HEK293 (cell line): ENCODE results near the gene AP3D1.
A peak's percentile ranks its signal among the peaks of the same experiment; 100 is the strongest.

Experiments used
- CTCF ChIA-PET: fragments of 350-600 bp; formaldehyde crosslinking; extraction: SDS; loops from one replicate; lab custom pipeline; 2021; ENCODE audit warnings: antibody characterized with exemption; lab: Yijun Ruan, JAX
- POLR2A ChIA-PET: fragments of 300-600 bp; formaldehyde crosslinking; extraction: SDS; loops from one replicate; lab custom pipeline; 2020; ENCODE audit warnings: antibody characterized with exemption, inconsistent platforms; lab: Yijun Ruan, JAX
- H3K27ac ChIP-seq: fragments of 200-500 bp; sonication (Bioruptor generic); 2 replicates; pipeline ENCODE4 v1.5.1; 2014; ENCODE audit warnings: low read depth, low read length, control low read depth, inconsistent platforms; ENCODE audit errors: extremely low read depth
- H3K36me3 ChIP-seq, 2 experiments: fragments of 200-500 bp in 1 of 2; sonication (Bioruptor generic) in 1 of 2; 1 replicate in 1 of 2; 2 replicates in 1 of 2; pipeline ENCODE4 v1.5.1; 2014 to 2017; ENCODE audit warnings: inconsistent platforms in 2 of 2, low read length in 2 of 2; ENCODE audit not compliant: control insufficient read depth in 2 of 2, insufficient read depth in 1 of 2
- H3K4me1 ChIP-seq: fragments of 200-500 bp; sonication (Bioruptor generic); 2 replicates; pipeline ENCODE4 v1.5.1; 2014; ENCODE audit warnings: mild to moderate bottlenecking, low read length, inconsistent platforms; ENCODE audit not compliant: control insufficient read depth, insufficient read depth
- H3K4me3 ChIP-seq: 2 replicates; pipeline ENCODE4 v1.5.1; 2011; ENCODE audit warnings: low read depth, mild to moderate bottlenecking, control low read depth, low read length, moderate library complexity
- H3K9me3 ChIP-seq: fragments of 200-500 bp; sonication (Bioruptor generic); 2 replicates; pipeline ENCODE4 v1.5.1; 2014; ENCODE audit warnings: low read depth, low read length, inconsistent platforms; ENCODE audit not compliant: control insufficient read depth, insufficient read depth
- EGR2 ChIP-seq: fragments of 450-650 bp; formaldehyde crosslinking; IDR thresholded peaks from 2 replicates; pipeline ENCODE4 v1.5.1; 2016; ENCODE audit warnings: low read depth, missing biosample characterization, missing genetic modification characterization
- ELK4 ChIP-seq: IDR thresholded peaks from 2 replicates; pipeline ENCODE4 v1.6.1; 2011; ENCODE audit warnings: mild to moderate bottlenecking, low read depth, low read length, borderline replicate concordance
- GLIS2 ChIP-seq: fragments of 450-650 bp; formaldehyde crosslinking; IDR thresholded peaks from 2 replicates; pipeline ENCODE4 v1.5.1; 2016; ENCODE audit warnings: missing biosample characterization, missing genetic modification characterization
- INSM2 ChIP-seq: fragments of 450-650 bp; formaldehyde crosslinking; IDR thresholded peaks from 2 replicates; pipeline ENCODE4 v1.5.1; 2016; ENCODE audit warnings: missing biosample characterization, missing genetic modification characterization
- KLF17 ChIP-seq: fragments of 450-650 bp; formaldehyde crosslinking; IDR thresholded peaks from 2 replicates; pipeline ENCODE4 v1.5.1; 2016; ENCODE audit warnings: missing biosample characterization, missing genetic modification characterization
- MZF1 ChIP-seq: fragments of 450-650 bp; formaldehyde crosslinking; IDR thresholded peaks from 2 replicates; pipeline ENCODE4 v1.5.1; 2017; ENCODE audit warnings: missing biosample characterization, missing genetic modification characterization, borderline replicate concordance
- OSR2 ChIP-seq: fragments of 450-650 bp; formaldehyde crosslinking; IDR thresholded peaks from 2 replicates; pipeline ENCODE4 v1.5.1; 2016; ENCODE audit warnings: missing biosample characterization, missing genetic modification characterization
- SP3 ChIP-seq: fragments of 450-650 bp; formaldehyde crosslinking; IDR thresholded peaks from 2 replicates; pipeline ENCODE4 v1.5.1; 2016; ENCODE audit warnings: missing biosample characterization, missing genetic modification characterization
- TRIM28 ChIP-seq: IDR thresholded peaks from 2 replicates; pipeline ENCODE4 v1.6.1; 2011; ENCODE audit warnings: low read length, control low read depth, borderline replicate concordance
- WT1 ChIP-seq: fragments of 450-650 bp; formaldehyde crosslinking; IDR thresholded peaks from 2 replicates; pipeline ENCODE4 v1.5.1; 2016; ENCODE audit warnings: missing biosample characterization, missing genetic modification characterization
- ZBTB49 ChIP-seq: fragments of 450-650 bp; formaldehyde crosslinking; IDR thresholded peaks from 2 replicates; pipeline ENCODE4 v1.5.1; 2016; ENCODE audit warnings: missing biosample characterization, missing genetic modification characterization, low read depth
- ZFHX2 ChIP-seq: fragments of 450-650 bp; formaldehyde crosslinking; conservative IDR thresholded peaks from 2 replicates; pipeline ENCODE4 v1.5.1; 2016; ENCODE audit warnings: missing biosample characterization, missing genetic modification characterization
- ZNF132 ChIP-seq: fragments of 450-650 bp; formaldehyde crosslinking; IDR thresholded peaks from 2 replicates; pipeline ENCODE4 v1.5.1; 2017; ENCODE audit warnings: missing biosample characterization, missing genetic modification characterization, borderline replicate concordance
- ZNF148 ChIP-seq: fragments of 450-650 bp; formaldehyde crosslinking; IDR thresholded peaks from 2 replicates; pipeline ENCODE4 v1.5.0; 2017; ENCODE audit warnings: missing biosample characterization, missing genetic modification characterization, borderline replicate concordance
- ZNF157 ChIP-seq: fragments of 450-650 bp; formaldehyde crosslinking; IDR thresholded peaks from 2 replicates; pipeline ENCODE4 v1.5.1; 2016; ENCODE audit warnings: missing biosample characterization, missing genetic modification characterization
- ZNF23 ChIP-seq: fragments of 450-650 bp; formaldehyde crosslinking; IDR thresholded peaks from 2 replicates; pipeline ENCODE4 v1.5.1; 2016; ENCODE audit warnings: missing biosample characterization, missing genetic modification characterization, borderline replicate concordance
- ZNF416 ChIP-seq: fragments of 450-650 bp; formaldehyde crosslinking; IDR thresholded peaks from 2 replicates; pipeline ENCODE4 v1.5.1; 2016; ENCODE audit warnings: missing biosample characterization, missing genetic modification characterization
- ZNF544 ChIP-seq: fragments of 450-650 bp; formaldehyde crosslinking; IDR thresholded peaks from 2 replicates; pipeline ENCODE4 v1.5.0; 2017; ENCODE audit warnings: missing biosample characterization, missing genetic modification characterization
- ZNF555 ChIP-seq: fragments of 450-650 bp; formaldehyde crosslinking; conservative IDR thresholded peaks from 2 replicates; pipeline ENCODE4 v1.5.1; 2017; ENCODE audit warnings: missing biosample characterization, mild to moderate bottlenecking, missing genetic modification characterization, inconsistent platforms
- ZNF621 ChIP-seq: fragments of 450-650 bp; formaldehyde crosslinking; IDR thresholded peaks from 2 replicates; pipeline ENCODE4 v1.5.1; 2017; ENCODE audit warnings: missing biosample characterization, missing genetic modification characterization
- ZNF623 ChIP-seq: fragments of 450-650 bp; formaldehyde crosslinking; IDR thresholded peaks from 2 replicates; pipeline ENCODE4 v1.5.1; 2016; ENCODE audit warnings: missing biosample characterization, missing genetic modification characterization
- ZNF768 ChIP-seq: fragments of 450-650 bp; formaldehyde crosslinking; IDR thresholded peaks from 2 replicates; pipeline ENCODE4 v1.5.1; 2018; ENCODE audit warnings: missing biosample characterization, mild to moderate bottlenecking, missing genetic modification characterization
- ZNF837 ChIP-seq: fragments of 450-650 bp; formaldehyde crosslinking; IDR thresholded peaks from 2 replicates; pipeline ENCODE4 v1.5.1; 2016; ENCODE audit warnings: missing biosample characterization, missing genetic modification characterization
- ZNF843 ChIP-seq: fragments of 450-650 bp; formaldehyde crosslinking; IDR thresholded peaks from 2 replicates; pipeline ENCODE4 v1.5.1; 2016; ENCODE audit warnings: missing biosample characterization, missing genetic modification characterization

Gene AP3D1

GRCh38 chr19:2168619-2169424 is 17.5 kb upstream of the AP3D1 start (continued):
- TF ChIP-seq MZF1 (tag by site-specific recombination) = no peak
- TF ChIP-seq, all 188 proteins: peak for 47

GRCh38 chr19:2167896-2168618 is 16.7 kb upstream of the AP3D1 start:
- no peak overlapping the region for H3K4me3 ChIP-seq
- H3K9me3 ChIP-seq = no peaks in the 10 kb centered on the region
- no peak for TF ChIP-seq WT1 (tag by site-specific recombination)
- no peak for TF ChIP-seq ZNF837 (tag by site-specific recombination)
- peak; percentile 55 for TF ChIP-seq OSR2 (tag by site-specific recombination)
- TF ChIP-seq GLIS2 (tag by site-specific recombination) = no peak
- TF ChIP-seq ZNF843 (tag by site-specific recombination) = no peak
- TF ChIP-seq ZNF768 (tag by site-specific recombination) = no peak
- no peak for TF ChIP-seq TRIM28
- TF ChIP-seq ZNF23 (tag by site-specific recombination) = no peak
- TF ChIP-seq ZNF555 (tag by site-specific recombination) = no peak
- no peak for TF ChIP-seq INSM2 (tag by site-specific recombination)
- peak; percentile 59; the same call in 1 of the 2 replicates for TF ChIP-seq ZFHX2 (tag by site-specific recombination)
- no peak for TF ChIP-seq ZNF623 (tag by site-specific recombination)
- no peak for TF ChIP-seq ZNF621 (tag by site-specific recombination)
- TF ChIP-seq ZNF132 (tag by site-specific recombination) = no peak
- TF ChIP-seq KLF17 (tag by site-specific recombination) = no peak
- peak; percentile 37; the same call in 1 of the 2 replicates for TF ChIP-seq EGR2
- no peak for TF ChIP-seq ZNF157 (tag by site-specific recombination)
- no peak for TF ChIP-seq ZNF416
- no peak for TF ChIP-seq ZNF148 (tag by site-specific recombination)
- TF ChIP-seq ZNF544 (tag by site-specific recombination) = no peak
- no peak for TF ChIP-seq SP3 (tag by site-specific recombination)
- no peak for TF ChIP-seq ELK4
- TF ChIP-seq ZBTB49 (tag by site-specific recombination) = no peak
- ChIA-PET POLR2A (interaction anchor here (1.3 kb wide), 1 partner anchor 259 kb away, joined by 4 read pairs; the partner anchor contains the start of gene TIMM13), CTCF (interaction anchor here (0.7 to 2.1 kb wide), 2 partner anchors 12 to 104 kb away, joined by 3 to 5 read pairs; no protein-coding TSS in a partner anchor)
- H3K27ac ChIP-seq = no peak overlapping the region
- H3K4me1 ChIP-seq = peaks cover 28% of the 10 kb centered on the region
- no peaks in the 10 kb centered on the region; a peak in 1 of 3 replicates for H3K36me3 ChIP-seq
